ENCODE data around the gene FAM9B.

Gene FAM9B

GRCh38 chrX:8988446-8988845 lies 45.5 kb downstream of the FAM9B start:
- no peaks in the 10 kb centered on the region for H3K9me3 ChIP-seq (ENCODE audit: control insufficient read depth, low read length)
- H3K23ac ChIP-seq (ENCODE audit: low read length in 2 of 2): no peak overlapping the region
- 77% methylated on average over 4 of the region's 4 CpGs for WGBS
- H3K36me3 ChIP-seq (ENCODE audit: control insufficient read depth in 1 of 2, insufficient read depth in 2 of 2, low read depth in 1 of 2, low read length in 2 of 2): no peaks in the 10 kb centered on the region
- H2AFZ ChIP-seq (ENCODE audit: low read depth, low read length): no peak overlapping the region
- peak overlapping the region; percentile 69 for H4K8ac ChIP-seq (ENCODE audit: low read length)
- H2BK120ac ChIP-seq (ENCODE audit: low read depth, low read length): no peak overlapping the region
- H3K4me3 ChIP-seq (ENCODE audit: insufficient read depth in 1 of 2, low read depth in 1 of 2, low read length in 2 of 2): no peak overlapping the region
- H4K91ac ChIP-seq (ENCODE audit: low read length): no peak overlapping the region
- no peaks in the 10 kb centered on the region for H3K79me1 ChIP-seq (replicated peaks; ENCODE audit: low read length, poor library complexity, severe bottlenecking)
- H2BK5ac ChIP-seq (ENCODE audit: low read depth, low read length, poor library complexity, severe bottlenecking): no peak overlapping the region
- peaks cover 1% of the 10 kb centered on the region for H3K4me1 ChIP-seq (ENCODE audit: control insufficient read depth, insufficient read depth, low read depth, low read length)
- DNase-seq: peak; percentile 5
- no peak overlapping the region for H3K9ac ChIP-seq (ENCODE audit: low read length)
- no peak overlapping the region for H3K4me2 ChIP-seq (ENCODE audit: low read length, poor library complexity, severe bottlenecking)
- no peak overlapping the region for H3K14ac ChIP-seq (ENCODE audit: low read length in 2 of 2)
- no peak overlapping the region for H3K4ac ChIP-seq (ENCODE audit: low read depth in 1 of 2, low read length in 2 of 2)
- no peak overlapping the region for H2BK15ac ChIP-seq (ENCODE audit: low read depth, poor library complexity, severe bottlenecking)
- H3K27ac ChIP-seq (ENCODE audit: low read length, poor library complexity, severe bottlenecking): no peak overlapping the region
- H2AK5ac ChIP-seq (ENCODE audit: low read length, severe bottlenecking): no peak overlapping the region
- no peak overlapping the region for H2BK12ac ChIP-seq (ENCODE audit: low read length in 2 of 2)
- H3K18ac ChIP-seq (ENCODE audit: low read depth in 1 of 2, low read length in 2 of 2): peak overlapping the region in 1 of 2 experiments; percentile 84
- no peaks in the 10 kb centered on the region for H3K27me3 ChIP-seq (ENCODE audit: control insufficient read depth in 1 of 2, insufficient read depth in 1 of 2, low read length in 2 of 2)

GRCh38 chrX:8987672-8988250 lies 46.2 kb downstream of the FAM9B start:
- no peak overlapping the region for H3K4ac ChIP-seq (ENCODE audit: low read depth in 1 of 2, low read length in 2 of 2)
- no peak overlapping the region for H2BK120ac ChIP-seq (ENCODE audit: low read depth, low read length)
- H3K79me1 ChIP-seq (replicated peaks; ENCODE audit: low read length, poor library complexity, severe bottlenecking): no peaks in the 10 kb centered on the region
- H3K14ac ChIP-seq (ENCODE audit: low read length in 2 of 2): no peak overlapping the region
- no peak overlapping the region for H3K27ac ChIP-seq (ENCODE audit: low read length, poor library complexity, severe bottlenecking)
- no peak overlapping the region for H3K4me2 ChIP-seq (ENCODE audit: low read length, poor library complexity, severe bottlenecking)
- no peaks in the 10 kb centered on the region for H3K27me3 ChIP-seq (ENCODE audit: control insufficient read depth in 1 of 2, insufficient read depth in 1 of 2, low read length in 2 of 2)
- no peak overlapping the region for H2AK5ac ChIP-seq (ENCODE audit: low read length, severe bottlenecking)
- peak overlapping the region; percentile 15 for H4K91ac ChIP-seq (ENCODE audit: low read length)
- H2BK5ac ChIP-seq (ENCODE audit: low read depth, low read length, poor library complexity, severe bottlenecking): no peak overlapping the region
- H3K9me3 ChIP-seq (ENCODE audit: control insufficient read depth, low read length): no peaks in the 10 kb centered on the region
- no peak overlapping the region for H2BK15ac ChIP-seq (ENCODE audit: low read depth, poor library complexity, severe bottlenecking)
- no peak overlapping the region for H4K8ac ChIP-seq (ENCODE audit: low read length)
- H2AFZ ChIP-seq (ENCODE audit: low read depth, low read length): no peak overlapping the region
- no peaks in the 10 kb centered on the region for H3K36me3 ChIP-seq (ENCODE audit: control insufficient read depth in 1 of 2, insufficient read depth in 2 of 2, low read depth in 1 of 2, low read length in 2 of 2)
- no peak for DNase-seq
- 94% methylated on average over 6 of the region's 6 CpGs for WGBS
- H2BK12ac ChIP-seq (ENCODE audit: low read length in 2 of 2): peak overlapping the region in 1 of 2 experiments; percentile 31
- H3K9ac ChIP-seq (ENCODE audit: low read length): no peak overlapping the region
- no peak overlapping the region for H3K23ac ChIP-seq (ENCODE audit: low read length in 2 of 2)
- H3K4me1 ChIP-seq (ENCODE audit: control insufficient read depth, insufficient read depth, low read depth, low read length): peaks cover 1% of the 10 kb centered on the region
- H3K18ac ChIP-seq (ENCODE audit: low read depth in 1 of 2, low read length in 2 of 2): peak overlapping the region in 1 of 2 experiments; percentile 22
- no peak overlapping the region for H3K4me3 ChIP-seq (ENCODE audit: insufficient read depth in 1 of 2, low read depth in 1 of 2, low read length in 2 of 2)

GRCh38 chrX:8984231-8984630 lies 49.7 kb downstream of the FAM9B start:
- DNase-seq: no peak
- H2BK5ac ChIP-seq (ENCODE audit: low read depth, low read length, poor library complexity, severe bottlenecking): no peak overlapping the region
- no peak overlapping the region for H2BK120ac ChIP-seq (ENCODE audit: low read depth, low read length)
- no peaks in the 10 kb centered on the region for H3K36me3 ChIP-seq (ENCODE audit: control insufficient read depth in 1 of 2, insufficient read depth in 2 of 2, low read depth in 1 of 2, low read length in 2 of 2)
- no peak overlapping the region for H2BK15ac ChIP-seq (ENCODE audit: low read depth, poor library complexity, severe bottlenecking)
- H3K14ac ChIP-seq (ENCODE audit: low read length in 2 of 2): no peak overlapping the region
- WGBS: 87% methylated on average over 1 of the region's 2 CpGs
- no peaks in the 10 kb centered on the region for H3K79me1 ChIP-seq (replicated peaks; ENCODE audit: low read length, poor library complexity, severe bottlenecking)
- H3K4me3 ChIP-seq (ENCODE audit: insufficient read depth in 1 of 2, low read depth in 1 of 2, low read length in 2 of 2): no peak overlapping the region
- H3K4ac ChIP-seq (ENCODE audit: low read depth in 1 of 2, low read length in 2 of 2): no peak overlapping the region
- H2AK5ac ChIP-seq (ENCODE audit: low read length, severe bottlenecking): no peak overlapping the region
- H4K8ac ChIP-seq (ENCODE audit: low read length): no peak overlapping the region
- no peak overlapping the region for H3K4me2 ChIP-seq (ENCODE audit: low read length, poor library complexity, severe bottlenecking)
- H3K18ac ChIP-seq (ENCODE audit: low read depth in 1 of 2, low read length in 2 of 2): no peak overlapping the region
- H2BK12ac ChIP-seq (ENCODE audit: low read length in 2 of 2): no peak overlapping the region
- no peak overlapping the region for H4K91ac ChIP-seq (ENCODE audit: low read length)
- H3K23ac ChIP-seq (ENCODE audit: low read length in 2 of 2): no peak overlapping the region
- H3K9me3 ChIP-seq (ENCODE audit: control insufficient read depth, low read length): no peaks in the 10 kb centered on the region
- H3K4me1 ChIP-seq (ENCODE audit: control insufficient read depth, insufficient read depth, low read depth, low read length): peaks cover 1% of the 10 kb centered on the region
- no peak overlapping the region for H3K27ac ChIP-seq (ENCODE audit: low read length, poor library complexity, severe bottlenecking)
- peaks cover 0 to 8% of the 10 kb centered on the region in 2 experiments for H3K27me3 ChIP-seq (ENCODE audit: control insufficient read depth in 1 of 2, insufficient read depth in 1 of 2, low read length in 2 of 2)
- H2AFZ ChIP-seq (ENCODE audit: low read depth, low read length): no peak overlapping the region
- no peak overlapping the region for H3K9ac ChIP-seq (ENCODE audit: low read length)

- Histone ChIP-seq H2BK120ac (ENCODE audit: low read depth, low read length) (no peak overlapping the region), H2BK5ac (ENCODE audit: low read depth, low read length, poor library complexity, severe bottlenecking) (no peak overlapping the region), H3K23ac (ENCODE audit: low read length in 2 of 2) (no peak overlapping the region), H3K4me3 (ENCODE audit: insufficient read depth in 1 of 2, low read depth in 1 of 2, low read length in 2 of 2) (no peak overlapping the region), H3K4me1 (ENCODE audit: control insufficient read depth, insufficient read depth, low read depth, low read length) (no peaks in the 10 kb centered on the region), H2AK5ac (ENCODE audit: low read length, severe bottlenecking) (no peak overlapping the region), H4K91ac (ENCODE audit: low read length) (no peak overlapping the region), H3K9ac (ENCODE audit: low read length) (no peak overlapping the region), H2BK12ac (ENCODE audit: low read length in 2 of 2) (no peak overlapping the region), H3K4ac (ENCODE audit: low read depth in 1 of 2, low read length in 2 of 2) (no peak overlapping the region), H3K18ac (ENCODE audit: low read depth in 1 of 2, low read length in 2 of 2) (no peak overlapping the region), H2BK15ac (ENCODE audit: low read depth, poor library complexity, severe bottlenecking) (no peak overlapping the region), H3K14ac (ENCODE audit: low read length in 2 of 2) (no peak overlapping the region), H3K36me3 (ENCODE audit: control insufficient read depth in 1 of 2, insufficient read depth in 2 of 2, low read depth in 1 of 2, low read length in 2 of 2) (no peaks in the 10 kb centered on the region), H4K8ac (ENCODE audit: low read length) (no peak overlapping the region), H3K79me1 (replicated peaks; ENCODE audit: low read length, poor library complexity, severe bottlenecking) (no peaks in the 10 kb centered on the region), H3K9me3 (ENCODE audit: control insufficient read depth, low read length) (no peaks in the 10 kb centered on the region), H3K27ac (ENCODE audit: low read length, poor library complexity, severe bottlenecking) (no peak overlapping the region), H2AFZ (ENCODE audit: low read depth, low read length) (no peak overlapping the region), H3K4me2 (ENCODE audit: low read length, poor library complexity, severe bottlenecking) (no peak overlapping the region), H3K27me3 (ENCODE audit: control insufficient read depth in 1 of 2, insufficient read depth in 1 of 2, low read length in 2 of 2) (peaks cover 0 to 8% of the 10 kb centered on the region in 2 experiments)
- no peak for DNase-seq
- WGBS: 74% methylated on average over 2 of the region's 2 CpGs
These were observed 52.2 kb downstream of the FAM9B start for GRCh38 chrX:8981723-8982122.
